CD4-positive, alpha-beta T cell treated with Interferon gamma for 1 hour (primary cell): ENCODE results near the gene HDAC10.
"Not testable (repeated sequence)": the region's sequence is repeated elsewhere in the genome, so short reads cannot be mapped to it uniquely, and the experiment has no call there.

Experiments
- DNase-seq: peaks from one replicate; pipeline ENCODE4 v3.0.0-alpha.2; 2020

HDAC10 gene

DNA sequence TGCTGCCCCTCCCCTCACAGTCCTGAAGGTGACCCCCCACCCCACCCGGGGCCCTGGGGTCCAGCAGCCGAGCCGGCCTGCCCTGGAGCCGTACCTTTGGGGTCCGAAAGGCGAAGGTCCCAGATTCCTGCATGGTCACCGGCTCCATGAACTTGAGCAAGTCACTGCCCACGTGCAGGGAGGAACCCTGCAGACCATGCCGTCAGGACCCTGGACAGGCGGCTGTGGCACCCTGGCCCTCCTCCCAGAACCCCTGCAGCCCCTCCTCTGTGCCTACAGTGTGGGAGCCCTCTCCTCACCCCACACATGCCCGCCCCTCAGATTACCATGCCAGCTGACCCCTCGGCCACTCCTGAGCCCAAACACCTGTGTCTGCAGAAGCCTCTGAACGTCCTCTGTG is 33.4 kb upstream of the HDAC10 start:
- no peak for DNase-seq

DNA sequence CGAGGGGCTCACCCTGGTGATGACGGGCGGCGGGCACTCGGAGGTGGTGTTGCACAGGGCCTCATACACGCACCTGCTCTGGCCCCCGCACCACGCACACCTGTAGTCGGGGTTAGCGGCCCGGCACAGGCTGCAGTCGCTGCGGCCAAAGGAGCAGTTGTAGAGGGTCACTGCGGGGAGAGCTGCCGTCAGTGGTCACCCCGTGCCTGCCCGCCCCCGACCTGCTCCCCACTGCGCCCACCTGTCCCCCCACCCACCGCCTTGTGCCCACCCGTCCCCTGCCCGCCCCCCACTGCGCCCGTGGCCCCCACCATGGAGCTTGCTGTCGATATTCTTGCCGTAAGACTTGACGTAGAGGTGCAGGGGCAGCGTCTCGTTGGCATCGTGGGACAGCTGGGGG is 32.8 kb upstream of the HDAC10 start:
- DNase-seq: no peak

GRCh38 chr22:50282361-50283155 is 31.5 kb upstream of the HDAC10 start:
- DNase-seq: no peak

DNA sequence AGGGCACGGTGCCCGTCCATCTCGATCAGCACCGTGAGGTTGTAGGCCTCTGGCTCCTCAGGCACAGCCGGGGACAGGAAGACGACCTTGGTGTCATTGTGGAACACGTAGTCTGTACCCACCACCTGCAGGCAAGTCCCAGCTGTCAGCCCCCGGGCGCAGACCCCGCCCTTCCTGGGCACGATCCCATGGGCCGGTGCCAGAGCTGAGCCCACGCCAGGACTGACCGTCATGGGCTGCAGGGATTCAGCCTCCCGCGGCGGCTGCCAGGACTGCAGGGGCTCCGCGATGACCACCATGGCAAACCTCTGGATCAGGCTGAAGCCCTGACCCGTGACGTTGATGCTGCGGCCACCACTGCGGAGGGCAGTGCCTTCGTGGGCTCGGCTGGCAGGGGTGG is 30.9 kb upstream of the HDAC10 start:
- DNase-seq: no peak

DNA sequence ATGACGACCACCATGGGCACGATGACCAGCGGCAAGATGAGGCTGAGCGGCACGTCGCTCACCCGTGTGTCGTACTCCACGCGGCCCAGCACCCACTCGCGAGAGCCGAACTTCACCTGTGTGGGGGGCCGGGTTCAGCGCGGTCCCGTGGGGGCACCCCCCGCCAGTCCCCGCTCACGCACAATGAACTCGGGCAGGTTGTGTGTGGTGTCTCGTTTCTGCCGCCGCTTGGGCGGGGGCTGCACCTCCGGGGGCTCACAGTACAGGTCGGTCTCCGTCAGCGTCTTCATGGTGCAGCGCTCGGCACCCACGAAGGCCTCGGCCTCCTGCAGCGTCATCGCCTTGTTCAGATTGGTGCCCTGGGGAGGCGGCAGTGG is 30.3 kb upstream of the HDAC10 start:
- no peak for DNase-seq

- no peak for DNase-seq
These were observed 29.8 kb upstream of the HDAC10 start for GRCh38 chr22:50280708-50281383.

- no peak for DNase-seq
These were observed 29.1 kb upstream of the HDAC10 start for GRCh38 chr22:50280022-50280707.

DNA sequence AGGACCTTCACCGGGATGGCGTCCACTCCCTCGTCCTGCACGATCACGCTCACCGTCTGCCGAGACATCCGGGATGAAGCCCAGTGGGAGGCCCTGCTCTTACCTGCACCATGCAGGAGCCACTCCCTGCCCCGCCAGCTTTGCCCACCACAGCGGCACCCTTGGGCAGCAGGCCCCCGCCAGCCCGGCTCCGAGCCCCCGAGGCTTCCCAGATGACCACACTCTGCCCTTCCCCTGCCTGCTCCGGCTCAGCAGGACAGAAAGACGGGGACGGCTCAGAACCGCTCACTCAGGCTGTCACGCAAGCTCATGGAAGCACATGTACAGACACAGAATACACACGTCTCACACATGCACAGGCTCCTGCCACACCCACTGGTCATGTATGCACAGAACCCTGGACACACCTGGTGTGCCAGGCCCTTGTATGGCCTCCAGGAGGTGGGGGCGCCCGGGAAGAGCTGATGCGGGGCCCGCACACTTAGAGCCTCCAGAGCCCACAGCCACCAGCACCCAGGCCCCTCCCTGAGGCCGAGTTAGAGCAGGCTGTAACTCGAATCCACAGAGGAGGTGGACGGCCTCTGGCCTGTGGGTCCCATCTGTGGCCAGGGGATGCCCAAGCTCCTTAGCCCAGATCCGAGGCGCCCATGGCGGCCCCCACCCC is 28.0 kb upstream of the HDAC10 start:
- no peak for DNase-seq

GRCh38 chr22:50278461-50278860 is 27.4 kb upstream of the HDAC10 start:
- no peak for DNase-seq

- DNase-seq: no peak
These were observed 26.7 kb upstream of the HDAC10 start for GRCh38 chr22:50277761-50278160.

DNA sequence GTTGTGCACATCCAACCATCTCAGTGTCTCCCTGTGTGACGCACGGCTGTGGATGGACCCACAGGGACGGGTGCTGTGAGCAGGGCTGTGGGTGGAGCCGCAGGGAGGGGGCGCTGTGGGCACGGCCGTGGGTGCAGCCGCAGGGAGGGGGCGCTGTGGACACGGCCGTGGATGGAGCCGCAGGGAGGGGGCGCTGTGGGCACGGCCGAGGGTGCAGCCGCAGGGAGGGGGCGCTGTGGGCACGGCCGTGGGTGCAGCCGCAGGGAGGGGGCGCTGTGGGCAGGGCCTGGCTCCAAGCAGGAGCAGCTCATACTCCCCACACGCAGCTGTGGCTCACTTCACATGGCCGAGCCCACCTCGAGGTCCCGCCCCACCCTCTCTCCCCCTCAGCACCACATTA is 25.1 kb upstream of the HDAC10 start:
- DNase-seq: peak; percentile 50

DNA sequence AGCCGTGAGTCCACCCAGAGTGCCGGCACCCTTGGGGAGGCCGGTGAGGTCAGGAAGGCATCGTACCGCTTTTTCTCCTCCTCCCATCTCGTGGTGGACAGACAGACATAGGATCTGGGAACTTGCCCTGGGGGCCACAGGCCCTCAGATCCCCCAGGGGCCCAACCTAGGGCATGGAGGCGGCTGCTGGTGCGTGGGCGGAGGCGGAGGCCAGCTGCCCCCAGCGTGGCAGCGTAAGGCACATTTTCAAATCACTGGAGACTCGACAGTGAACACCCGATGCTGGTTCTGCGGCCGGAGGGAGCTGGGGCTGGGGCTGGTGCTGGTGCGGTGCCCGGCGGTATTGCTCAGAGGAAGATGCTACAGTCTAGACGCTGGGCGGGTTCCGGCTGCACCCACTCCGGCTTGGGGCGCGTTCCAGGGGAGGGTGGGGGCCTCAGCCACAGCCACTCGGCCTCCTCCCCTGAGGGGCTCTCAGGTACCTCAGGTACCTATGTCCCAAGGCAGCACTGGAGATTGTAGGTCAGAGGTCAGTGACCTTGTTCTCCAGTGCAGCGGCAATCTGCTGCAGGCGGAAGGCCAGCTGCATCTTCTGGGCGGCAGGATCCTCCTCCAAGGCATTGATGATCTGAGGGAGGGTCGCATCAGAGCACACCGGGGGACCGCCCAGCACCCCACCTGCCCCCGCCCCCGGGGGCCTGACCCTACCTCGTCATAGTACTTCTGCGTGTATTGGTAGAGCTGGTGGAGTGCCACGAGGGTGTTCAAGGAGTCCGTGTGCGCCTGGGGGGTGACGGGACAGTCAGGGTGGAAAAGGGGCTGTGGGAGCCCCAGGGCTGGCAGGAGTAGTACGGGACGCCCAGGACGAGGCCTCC is 24.4 kb upstream of the HDAC10 start:
- DNase-seq: no peak

DNA sequence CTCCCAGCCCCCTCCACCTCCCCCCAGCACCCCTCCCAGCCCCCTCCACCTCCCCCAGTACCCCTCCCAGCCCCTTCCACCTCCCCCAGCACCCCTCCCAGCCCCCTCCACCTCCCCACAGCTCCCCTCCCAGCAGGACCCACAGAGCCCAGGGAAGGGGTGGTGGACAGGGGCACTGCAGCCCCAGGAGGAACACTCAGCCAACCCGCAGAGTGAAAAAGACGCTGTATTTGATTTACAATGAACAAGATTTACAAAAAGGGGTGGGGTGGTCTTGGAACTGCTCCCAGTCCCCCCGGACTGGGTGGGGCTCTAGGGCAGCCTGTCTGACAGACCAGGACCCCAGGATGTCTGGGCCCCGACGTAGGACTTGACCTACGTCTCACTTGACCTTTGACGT is 23.7 kb upstream of the HDAC10 start:
- DNase-seq: no peak

DNA sequence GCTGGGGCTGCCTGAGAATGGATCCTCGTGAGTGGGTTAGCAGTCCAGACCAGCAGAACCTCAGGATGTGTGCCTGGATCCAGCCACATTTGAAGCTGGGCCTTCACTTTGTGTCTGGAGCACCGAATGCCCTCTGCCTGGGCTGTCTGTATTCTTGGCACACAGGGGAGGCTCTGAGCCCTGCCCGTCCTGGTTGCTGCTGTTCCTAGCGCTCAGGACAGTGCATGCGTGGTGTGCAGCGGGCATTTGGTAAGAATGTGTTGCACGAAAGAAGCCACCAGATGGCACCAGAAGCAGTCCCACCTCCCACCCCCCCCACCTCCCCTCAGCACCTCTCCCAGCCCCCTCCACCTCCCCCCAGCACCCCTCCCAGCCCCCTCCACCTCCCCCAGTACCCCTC is 23.2 kb upstream of the HDAC10 start:
- DNase-seq: peak; percentile 43

GRCh38 chr22:50273781-50274180 is 22.7 kb upstream of the HDAC10 start:
- not testable (repeated sequence) for DNase-seq

- not testable (repeated sequence) for DNase-seq
These were observed 22.3 kb upstream of the HDAC10 start for GRCh38 chr22:50273352-50273751.

GRCh38 chr22:50272044-50272802 is 21.2 kb upstream of the HDAC10 start:
- DNase-seq: no peak

GRCh38 chr22:50271519-50271970 is 20.5 kb upstream of the HDAC10 start:
- peak; percentile 59 for DNase-seq

GRCh38 chr22:50270666-50271394 is 19.8 kb upstream of the HDAC10 start:
- DNase-seq: peak; percentile 58

- DNase-seq: peak; percentile 76
These were observed 19.1 kb upstream of the HDAC10 start, which contains the start of gene MAPK11 for GRCh38 chr22:50269970-50270665. Gene MAPK11 (minus strand): TSS chr22:50270380. CDS start chr22:50270292, 88 bp downstream.
